Panc1 (cell line): ENCODE results near the gene TPSB2. TPM values are rescaled to one million over a fixed set of nuclear protein-coding genes. Genes with fewer than 3 reads are reported as not detected.
"Not testable (repeated sequence)": the region's sequence is repeated elsewhere in the genome, so short reads cannot be mapped to it uniquely, and the experiment has no call there.

Experiments
- ATAC-seq: fragments of 200-7000 bp; cut with Tn5 transposase; 2 replicates; pipeline ENCODE4 v1.9.1; 2020; ENCODE audit warnings: mild to moderate bottlenecking, moderate library complexity
- BruUV-seq: library from RNA; stranded (reverse); fragments of 400-500 nt; replicated peaks from 2 replicates; lab custom pipeline; 2021; lab: Mats Ljungman, UMichigan
- CTCF ChIA-PET: fragments of 300-600 bp; sonication (Branson Sonifier 250); formaldehyde crosslinking; loops from one replicate; lab custom pipeline; 2022; ENCODE audit warnings: antibody characterized with exemption; lab: Charles Lee
- POLR2A ChIA-PET: fragments of 300-600 bp; sonication (Branson Sonifier 250); formaldehyde crosslinking; loops from one replicate; lab custom pipeline; 2022; ENCODE audit warnings: antibody characterized with exemption; lab: Charles Lee
- DNase-seq: peaks from one replicate; pipeline ENCODE4 v3.0.0-alpha.2; 2010; ENCODE audit warnings: low read depth, low spot score
- H3K27ac ChIP-seq: 2 replicates; pipeline ENCODE4 v1.5.1; 2011; ENCODE audit warnings: mild to moderate bottlenecking, low read length, inconsistent platforms
- H3K27me3 ChIP-seq: fragments of 200-500 bp; sonication (Bioruptor generic); 2 replicates; pipeline ENCODE4 v1.6.0; 2014; ENCODE audit warnings: low read length, inconsistent platforms; ENCODE audit not compliant: control insufficient read depth, insufficient read depth
- H3K36me3 ChIP-seq: fragments of 200-500 bp; sonication (Bioruptor generic); 2 replicates; pipeline ENCODE4 v1.5.1; 2014; ENCODE audit warnings: inconsistent platforms, mild to moderate bottlenecking, low read length, moderate library complexity; ENCODE audit not compliant: control insufficient read depth, insufficient read depth
- H3K4me1 ChIP-seq: 2 replicates; pipeline ENCODE4 v1.5.1; 2011; ENCODE audit warnings: inconsistent platforms, mild to moderate bottlenecking, low read length, moderate library complexity; ENCODE audit not compliant: control insufficient read depth, insufficient read depth
- H3K4me3 ChIP-seq, 2 experiments: 2 replicates each; pipeline ENCODE4 v1.5.1; 2011 to 2012; ENCODE audit warnings: low read depth in 2 of 2, low read length in 2 of 2, mild to moderate bottlenecking in 2 of 2, inconsistent platforms in 1 of 2, moderate library complexity in 1 of 2
- H3K9me3 ChIP-seq: fragments of 200-500 bp; sonication (Bioruptor generic); 2 replicates; pipeline ENCODE4 v1.5.1; 2014; ENCODE audit warnings: low read depth, mild to moderate bottlenecking, inconsistent platforms, low read length, moderate library complexity; ENCODE audit not compliant: control insufficient read depth, insufficient read depth
- POLR2AphosphoS5 ChIP-seq: IDR thresholded peaks from 2 replicates; pipeline ENCODE4 v1.6.1; 2012; ENCODE audit warnings: mild to moderate bottlenecking, low read depth, low read length, moderate library complexity
- SIN3A ChIP-seq: IDR thresholded peaks from 2 replicates; pipeline ENCODE4 v1.6.1; 2012; ENCODE audit warnings: low read depth, mild to moderate bottlenecking, low read length, moderate library complexity, borderline replicate concordance; ENCODE audit not compliant: insufficient read depth
- TCF7L2 ChIP-seq: IDR thresholded peaks from 2 replicates; pipeline ENCODE4 v1.6.1; 2011; ENCODE audit warnings: mild to moderate bottlenecking, low read depth, low read length, inconsistent platforms
- in situ Hi-C: cut with HindIII; loops from 2 replicates; pipeline ENCODE4 v1.10.0; 2016; ENCODE audit warnings: low sequenced_read_pairs, low pct_unique_long_range_greater_than_20kb
- intact Hi-C: fragments of 100-400 bp; cut with micrococcal nuclease; formaldehyde crosslinking; loops from one replicate; pipeline ENCODE4 v1.10.0; 2022; ENCODE audit not compliant: unreplicated experiment
- total RNA-seq: library from RNA; stranded (reverse); gene quantifications from one replicate; pipeline ENCODE4 v1.2.1, GENCODE V29; 2021; ENCODE audit not compliant: unreplicated experiment
- TF ChIP-seq, protein P1 (sequence below): fragments of 450-650 bp; IDR thresholded peaks from 2 replicates; pipeline ENCODE4 v1.5.1; 2017; ENCODE audit warnings: mild to moderate bottlenecking
- TF ChIP-seq, protein P2 (sequence below), 2 experiments: IDR thresholded peaks; 2 replicates each; pipeline ENCODE4 v1.6.1; 2011 to 2012; ENCODE audit warnings: low read depth in 2 of 2, control low read depth in 1 of 2, low read length in 1 of 2, mild to moderate bottlenecking in 1 of 2, moderate library complexity in 1 of 2; ENCODE audit not compliant: insufficient read depth in 1 of 2

Gene TPSB2
- total RNA-seq, 1 experiment from 2014 or later: 0.57 TPM

GRCh38 chr16:1200014-1200627, 29.9 kb downstream of the TPSB2 start:
- H3K27ac ChIP-seq: no peak overlapping the region
- intact Hi-C loops (no loop called here), in situ Hi-C loops (no loop called here)
- ATAC-seq (no peak), DNase-seq (no peak)
- TF ChIP-seq, protein P1, sequence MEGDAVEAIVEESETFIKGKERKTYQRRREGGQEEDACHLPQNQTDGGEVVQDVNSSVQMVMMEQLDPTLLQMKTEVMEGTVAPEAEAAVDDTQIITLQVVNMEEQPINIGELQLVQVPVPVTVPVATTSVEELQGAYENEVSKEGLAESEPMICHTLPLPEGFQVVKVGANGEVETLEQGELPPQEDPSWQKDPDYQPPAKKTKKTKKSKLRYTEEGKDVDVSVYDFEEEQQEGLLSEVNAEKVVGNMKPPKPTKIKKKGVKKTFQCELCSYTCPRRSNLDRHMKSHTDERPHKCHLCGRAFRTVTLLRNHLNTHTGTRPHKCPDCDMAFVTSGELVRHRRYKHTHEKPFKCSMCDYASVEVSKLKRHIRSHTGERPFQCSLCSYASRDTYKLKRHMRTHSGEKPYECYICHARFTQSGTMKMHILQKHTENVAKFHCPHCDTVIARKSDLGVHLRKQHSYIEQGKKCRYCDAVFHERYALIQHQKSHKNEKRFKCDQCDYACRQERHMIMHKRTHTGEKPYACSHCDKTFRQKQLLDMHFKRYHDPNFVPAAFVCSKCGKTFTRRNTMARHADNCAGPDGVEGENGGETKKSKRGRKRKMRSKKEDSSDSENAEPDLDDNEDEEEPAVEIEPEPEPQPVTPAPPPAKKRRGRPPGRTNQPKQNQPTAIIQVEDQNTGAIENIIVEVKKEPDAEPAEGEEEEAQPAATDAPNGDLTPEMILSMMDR: no peak
- TF ChIP-seq SIN3A (no peak), POLR2AphosphoS5 (no peak), TCF7L2 (no peak)
- TF ChIP-seq, protein P2, sequence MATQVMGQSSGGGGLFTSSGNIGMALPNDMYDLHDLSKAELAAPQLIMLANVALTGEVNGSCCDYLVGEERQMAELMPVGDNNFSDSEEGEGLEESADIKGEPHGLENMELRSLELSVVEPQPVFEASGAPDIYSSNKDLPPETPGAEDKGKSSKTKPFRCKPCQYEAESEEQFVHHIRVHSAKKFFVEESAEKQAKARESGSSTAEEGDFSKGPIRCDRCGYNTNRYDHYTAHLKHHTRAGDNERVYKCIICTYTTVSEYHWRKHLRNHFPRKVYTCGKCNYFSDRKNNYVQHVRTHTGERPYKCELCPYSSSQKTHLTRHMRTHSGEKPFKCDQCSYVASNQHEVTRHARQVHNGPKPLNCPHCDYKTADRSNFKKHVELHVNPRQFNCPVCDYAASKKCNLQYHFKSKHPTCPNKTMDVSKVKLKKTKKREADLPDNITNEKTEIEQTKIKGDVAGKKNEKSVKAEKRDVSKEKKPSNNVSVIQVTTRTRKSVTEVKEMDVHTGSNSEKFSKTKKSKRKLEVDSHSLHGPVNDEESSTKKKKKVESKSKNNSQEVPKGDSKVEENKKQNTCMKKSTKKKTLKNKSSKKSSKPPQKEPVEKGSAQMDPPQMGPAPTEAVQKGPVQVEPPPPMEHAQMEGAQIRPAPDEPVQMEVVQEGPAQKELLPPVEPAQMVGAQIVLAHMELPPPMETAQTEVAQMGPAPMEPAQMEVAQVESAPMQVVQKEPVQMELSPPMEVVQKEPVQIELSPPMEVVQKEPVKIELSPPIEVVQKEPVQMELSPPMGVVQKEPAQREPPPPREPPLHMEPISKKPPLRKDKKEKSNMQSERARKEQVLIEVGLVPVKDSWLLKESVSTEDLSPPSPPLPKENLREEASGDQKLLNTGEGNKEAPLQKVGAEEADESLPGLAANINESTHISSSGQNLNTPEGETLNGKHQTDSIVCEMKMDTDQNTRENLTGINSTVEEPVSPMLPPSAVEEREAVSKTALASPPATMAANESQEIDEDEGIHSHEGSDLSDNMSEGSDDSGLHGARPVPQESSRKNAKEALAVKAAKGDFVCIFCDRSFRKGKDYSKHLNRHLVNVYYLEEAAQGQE (IDR thresholded peaks at IDR 0.05; ENCODE audit: insufficient read depth in 1 of 2, low read depth in 2 of 2, low read length in 1 of 2): no peak
- CTCF ChIA-PET: no interaction called here
- no peak overlapping the region for H3K4me3 ChIP-seq
- POLR2A ChIA-PET: no interaction called here
- no peaks in the 10 kb centered on the region for H3K27me3 ChIP-seq
- no peaks in the 10 kb centered on the region for H3K36me3 ChIP-seq
- BruUV-seq: no TSS peak
- no peaks in the 10 kb centered on the region for H3K9me3 ChIP-seq
- H3K4me1 ChIP-seq: peaks cover 7% of the 10 kb centered on the region

DNA sequence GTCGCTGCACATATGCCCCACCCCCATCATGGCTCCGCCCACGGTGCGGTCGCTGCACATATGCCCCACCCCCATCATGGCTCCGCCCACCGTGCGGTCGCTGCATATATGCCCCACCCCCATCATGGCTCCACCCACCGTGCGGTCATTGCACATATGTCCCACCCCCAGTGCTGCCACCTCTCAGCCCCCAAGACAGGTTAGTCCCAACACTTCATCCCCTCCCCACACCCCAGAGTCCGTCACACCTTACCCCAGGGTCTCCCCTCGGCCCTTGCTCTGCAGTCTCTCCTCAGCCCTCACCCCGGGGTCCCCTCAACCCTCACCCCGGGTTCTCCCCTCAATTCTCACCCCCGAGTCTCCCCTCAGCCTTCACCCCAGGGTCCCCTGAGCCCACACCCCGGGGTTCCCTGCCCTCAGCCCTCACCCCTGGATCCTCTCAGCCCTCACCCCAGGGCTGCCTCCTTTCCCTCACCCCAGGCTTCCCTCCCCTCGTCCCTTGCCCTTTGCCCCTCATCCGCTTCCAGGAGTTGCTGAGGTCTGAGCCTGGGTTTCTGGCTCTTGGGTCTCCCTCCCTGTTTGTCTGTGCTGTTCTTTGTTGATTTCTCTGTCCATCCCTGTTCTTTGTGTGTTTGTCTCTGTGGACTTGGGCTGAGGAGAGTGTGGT, 30.5 kb downstream of the TPSB2 start:
- DNase-seq: no peak
- Histone ChIP-seq H3K4me1 (peaks cover 8% of the 10 kb centered on the region), H3K4me3 (no peak overlapping the region), H3K9me3 (no peaks in the 10 kb centered on the region), H3K27me3 (no peaks in the 10 kb centered on the region), H3K27ac (no peak overlapping the region), H3K36me3 (no peaks in the 10 kb centered on the region)
- POLR2A ChIA-PET: no interaction called here
- in situ Hi-C loops: no loop called here
- no TSS peak for BruUV-seq
- CTCF ChIA-PET: no interaction called here
- intact Hi-C loops: no loop called here
- no peak for ATAC-seq
- no peak for TF ChIP-seq TCF7L2
- TF ChIP-seq, protein P1: no peak
- TF ChIP-seq POLR2AphosphoS5: no peak
- TF ChIP-seq, protein P2 (IDR thresholded peaks at IDR 0.05; ENCODE audit: insufficient read depth in 1 of 2, low read depth in 2 of 2, low read length in 1 of 2): no peak
- TF ChIP-seq SIN3A: no peak

- DNase-seq, in situ Hi-C loops, BruUV-seq, H3K27me3 ChIP-seq, POLR2A ChIA-PET, H3K36me3 ChIP-seq, H3K9me3 ChIP-seq, ATAC-seq, intact Hi-C loops, H3K27ac ChIP-seq, H3K4me3 ChIP-seq, CTCF ChIA-PET: not testable (repeated sequence)
- H3K4me1 ChIP-seq: peaks cover 15% of the 10 kb centered on the region
Observed at GRCh38 chr16:1198671-1199346, 31.2 kb downstream of the TPSB2 start.
